ENCODE data around the gene SLC39A10.
"Not testable (repeated sequence)": the region's sequence is repeated elsewhere in the genome, so short reads cannot be mapped to it uniquely, and the experiment has no call there.

The SLC39A10 gene

GRCh38 chr2:195674491-195675221 is 17.6 kb downstream of the SLC39A10 start:
- no peak for DNase-seq (ENCODE audit: low read depth in 2 of 2)

DNA sequence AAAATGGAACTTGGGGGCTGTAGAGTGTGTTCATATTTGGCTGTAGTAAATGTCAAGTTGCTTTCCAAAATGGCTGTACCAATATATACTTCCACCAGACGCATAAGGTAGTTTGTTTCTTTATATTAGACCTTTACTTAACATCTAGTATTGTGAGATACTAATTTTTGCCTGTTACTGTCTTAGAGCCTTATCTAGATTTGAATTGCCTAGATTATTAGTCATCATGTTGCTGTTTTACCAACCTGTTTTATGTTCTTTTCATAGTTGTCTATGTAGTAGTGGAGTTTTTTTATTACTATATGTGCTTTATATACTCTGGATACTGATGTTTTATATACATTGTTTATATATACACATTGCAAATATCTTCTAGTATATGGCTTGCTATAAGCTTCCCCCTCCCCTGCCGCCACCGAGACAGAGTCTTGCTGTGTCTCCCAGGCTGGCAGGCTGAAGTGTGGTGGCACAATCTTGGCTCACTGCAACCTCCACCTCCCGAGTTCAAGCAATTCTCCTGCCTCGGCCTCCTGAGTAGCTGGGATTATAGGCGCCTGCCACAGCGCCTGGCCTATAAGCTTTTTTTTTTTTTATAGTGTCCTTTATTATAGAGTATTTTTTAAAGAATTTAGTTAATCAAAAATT is 18.9 kb downstream of the SLC39A10 start:
- DNase-seq (ENCODE audit: low read depth in 2 of 2): no peak

- no peak for DNase-seq (ENCODE audit: low read depth in 2 of 2)
Observed at GRCh38 chr2:195677290-195677689, 20.3 kb downstream of the SLC39A10 start.

DNA sequence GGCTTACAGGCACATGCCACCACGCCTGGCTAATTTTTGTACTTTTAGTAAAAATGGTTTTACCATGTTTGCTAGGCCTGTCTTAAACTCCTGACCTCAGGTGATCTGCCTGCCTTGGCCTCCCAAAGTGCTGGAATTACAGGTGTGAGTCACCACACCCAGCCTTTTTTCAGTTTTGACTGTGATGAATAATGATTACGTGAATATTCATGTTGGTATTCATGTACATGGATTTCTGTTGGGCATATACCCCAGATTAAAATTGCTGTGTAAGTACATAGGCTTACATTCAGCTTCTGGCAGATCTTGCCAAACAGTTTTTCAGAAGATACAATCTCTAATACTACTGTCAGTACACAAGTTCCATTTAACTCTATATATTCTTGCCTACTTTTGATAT is 20.9 kb downstream of the SLC39A10 start:
- DNase-seq (ENCODE audit: low read depth in 2 of 2): no peak

GRCh38 chr2:195682077-195682476 is 25.1 kb downstream of the SLC39A10 start:
- no peak for DNase-seq (ENCODE audit: low read depth in 2 of 2)

DNA sequence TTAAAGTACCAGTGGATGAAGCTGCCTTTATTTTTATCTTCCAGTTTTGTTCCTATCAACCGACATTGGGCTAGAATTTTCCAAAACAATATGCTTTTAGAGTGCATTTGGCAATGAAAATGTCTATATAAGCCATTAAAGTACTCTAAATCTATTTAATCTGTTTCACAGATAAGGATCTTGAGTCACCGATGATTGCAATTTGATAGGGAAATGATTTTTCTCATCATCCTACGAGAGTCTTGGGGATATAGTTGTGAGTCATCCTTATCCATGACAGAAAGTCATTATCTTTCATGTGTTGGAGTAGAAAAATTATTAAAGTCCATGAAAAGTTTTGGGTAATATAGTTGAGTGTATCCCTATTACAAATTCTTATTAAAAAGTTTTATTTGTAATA is 26.1 kb downstream of the SLC39A10 start:
- no peak for DNase-seq (ENCODE audit: low read depth in 2 of 2)

- DNase-seq (ENCODE audit: low read depth in 2 of 2): no peak
Observed at GRCh38 chr2:195686564-195686963, 29.5 kb downstream of the SLC39A10 start.

- no peak for DNase-seq (ENCODE audit: low read depth in 2 of 2)
Observed at GRCh38 chr2:195687320-195688086, 30.5 kb downstream of the SLC39A10 start.

DNA sequence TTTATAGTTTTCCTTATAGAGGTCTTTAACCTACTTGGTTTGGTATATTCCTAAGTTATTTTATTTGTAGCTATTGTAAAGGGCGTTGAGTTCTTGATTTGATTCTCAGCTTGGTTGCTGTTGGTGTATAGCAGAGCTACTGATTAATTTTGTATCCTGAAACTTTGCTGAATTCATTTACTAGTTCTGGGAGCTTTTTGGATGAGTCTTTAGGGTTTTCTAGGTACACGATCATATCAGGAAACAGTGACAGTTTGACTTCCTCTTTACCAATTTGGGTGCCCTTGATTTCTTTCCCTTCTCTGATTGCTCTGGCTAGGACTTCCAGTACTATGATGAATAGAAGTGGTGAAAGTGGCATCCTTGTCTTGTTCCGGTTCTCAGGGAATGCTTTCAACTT is 35.5 kb downstream of the SLC39A10 start:
- not testable (repeated sequence) for DNase-seq (ENCODE audit: low read depth in 2 of 2)

- DNase-seq (ENCODE audit: low read depth in 2 of 2): no peak
Observed at GRCh38 chr2:195694553-195694952, 37.5 kb downstream of the SLC39A10 start.

GRCh38 chr2:195695002-195695631 is 38.1 kb downstream of the SLC39A10 start:
- no peak for DNase-seq (ENCODE audit: low read depth in 2 of 2)

GRCh38 chr2:195696012-195696411 is 39.0 kb downstream of the SLC39A10 start:
- no peak for DNase-seq (ENCODE audit: low read depth in 2 of 2)

- no peak for DNase-seq (ENCODE audit: low read depth in 2 of 2)
Observed at GRCh38 chr2:195697681-195698220, 40.7 kb downstream of the SLC39A10 start.

- no peak for DNase-seq (ENCODE audit: low read depth in 2 of 2)
Observed at GRCh38 chr2:195700480-195700879, 43.5 kb downstream of the SLC39A10 start.

DNA sequence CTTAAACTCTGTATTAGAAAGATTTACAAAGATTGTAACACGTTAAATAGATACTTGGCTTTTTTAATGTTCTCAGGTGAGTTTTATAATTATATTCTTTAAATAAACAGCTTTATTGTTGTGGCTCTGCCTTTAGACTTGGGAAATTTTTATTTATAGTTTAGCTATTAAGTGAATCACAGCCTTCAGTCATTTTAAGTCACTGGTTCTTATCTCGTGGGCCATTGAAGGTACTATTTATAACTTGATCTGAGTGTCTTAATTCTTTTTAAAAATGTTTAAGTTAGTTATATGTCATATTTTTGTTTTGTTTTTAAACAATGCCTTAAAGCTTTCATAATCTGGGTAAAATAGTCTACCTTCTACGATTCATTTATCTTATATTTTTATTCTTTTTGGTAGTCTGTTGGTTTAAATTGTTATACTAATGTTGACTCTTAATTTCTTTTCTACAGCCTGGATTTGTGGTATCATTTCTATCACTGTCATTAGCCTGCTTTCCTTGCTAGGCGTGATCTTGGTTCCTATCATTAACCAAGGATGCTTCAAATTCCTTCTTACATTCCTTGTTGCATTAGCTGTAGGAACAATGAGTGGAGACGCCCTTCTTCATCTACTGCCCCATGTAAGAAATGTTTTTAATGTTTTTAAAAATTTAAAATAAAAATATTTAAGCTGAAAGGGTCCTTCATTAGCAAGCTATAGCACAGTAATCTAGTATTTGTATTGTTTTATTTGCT is 49.3 kb downstream of the SLC39A10 start:
- no peak for DNase-seq (ENCODE audit: low read depth in 2 of 2)

- no peak for DNase-seq (ENCODE audit: low read depth in 2 of 2)
Observed at GRCh38 chr2:195709901-195710806, 53.1 kb downstream of the SLC39A10 start.

- no peak for DNase-seq (ENCODE audit: low read depth in 2 of 2)
Observed at GRCh38 chr2:195711478-195711877, 54.5 kb downstream of the SLC39A10 start.

DNA sequence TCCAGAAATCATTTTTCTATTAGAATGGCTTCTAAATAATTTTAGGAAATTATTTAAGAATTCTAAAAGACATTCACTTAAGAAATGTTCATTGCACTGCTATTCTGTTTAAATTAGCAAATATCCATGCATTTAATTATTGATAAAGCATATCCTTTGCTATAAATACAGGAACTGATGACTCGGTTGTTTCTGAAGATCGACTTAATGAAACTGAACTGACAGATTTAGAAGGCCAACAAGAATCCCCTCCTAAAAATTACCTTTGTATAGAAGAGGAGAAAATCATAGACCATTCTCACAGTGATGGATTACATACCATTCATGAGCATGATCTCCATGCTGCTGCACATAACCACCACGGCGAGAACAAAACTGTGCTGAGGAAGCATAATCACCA is 59.4 kb downstream of the SLC39A10 start:
- no peak for DNase-seq (ENCODE audit: low read depth in 2 of 2)

DNA sequence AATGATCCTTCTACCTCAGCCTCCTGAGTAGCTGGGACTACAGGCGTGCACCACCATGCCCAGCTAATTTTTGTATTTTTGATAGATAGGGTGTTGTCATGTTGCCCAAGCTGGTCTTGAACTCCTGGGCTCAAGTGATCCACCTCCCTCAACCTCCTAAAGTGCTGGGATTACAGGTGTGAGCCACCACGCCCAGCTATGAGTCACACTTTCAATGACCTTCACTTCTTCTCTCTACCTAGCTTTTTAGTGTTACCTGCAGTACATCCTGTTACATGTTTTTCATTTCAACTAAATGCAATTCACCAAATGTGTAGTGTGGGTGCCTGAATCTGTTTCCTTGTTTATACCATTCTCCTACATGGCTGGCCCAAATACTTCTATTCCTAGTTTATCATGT is 64.0 kb downstream of the SLC39A10 start:
- no peak for DNase-seq (ENCODE audit: low read depth in 2 of 2)

DNA sequence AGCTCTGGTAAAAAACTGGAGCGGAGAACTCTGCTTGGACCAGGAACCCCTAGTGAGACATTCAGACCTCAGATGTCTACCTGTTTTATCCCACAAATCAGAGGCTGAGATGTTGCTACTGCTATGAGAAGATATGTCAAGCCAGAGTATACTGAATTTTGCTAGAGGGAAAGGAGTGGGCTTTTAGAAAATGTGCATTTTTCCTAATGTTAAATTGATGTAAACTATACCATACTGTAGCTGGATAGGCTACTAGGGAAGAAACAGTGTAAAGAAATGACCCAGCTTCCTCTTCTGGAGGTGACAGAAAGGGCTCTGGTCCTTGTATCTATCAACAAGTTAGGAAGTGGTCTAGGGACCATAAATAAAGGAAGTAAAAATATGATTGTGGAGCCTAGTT is 65.0 kb downstream of the SLC39A10 start:
- DNase-seq (ENCODE audit: low read depth in 2 of 2): no peak

Measured in stimulated activated CD8-positive, alpha-beta memory T cell treated with anti-CD3 and anti-CD28 coated beads, Interleukin-15, amount 100 ng/mL, for 48 hours (primary cell).